ENCODE results near the gene SMYD3. TPM values are rescaled to one million over a fixed set of nuclear protein-coding genes. Genes with fewer than 3 reads are reported as not detected.

Gene SMYD3
- 28.4 to 31.5 TPM (median 29.3 TPM) in 3 replicates for total RNA-seq
- long read RNA-seq, partial matches to known transcripts = 5 of 13 reads
- long read RNA-seq, other reads (novel, unspliced or antisense) = 8 of 13 reads

GRCh38 chr1:246506674-246507481 lies at the start of gene SMYD3:
SMYD3 (minus strand) TSS chr1:246507279.
- Mint-ChIP-seq H3K27ac (ENCODE audit: unreplicated experiment) (peak within 1 kb of the TSS; percentile 92), H3K9me3 (ENCODE audit: low read depth) (no peaks in the 10 kb centered on the region), H3K36me3 (ENCODE audit: low read depth) (peaks cover 1% of the 10 kb centered on the region), H3K27me3 (ENCODE audit: low read depth) (no peaks in the 10 kb centered on the region), H3K4me3 (ENCODE audit: unreplicated experiment) (peak within 1 kb of the TSS; percentile 91), H3K4me1 (ENCODE audit: low read depth) (peaks cover 21% of the 10 kb centered on the region)
- no peak for DNase-seq (ENCODE audit: low spot score)
- peak; percentile 58 for TF ChIP-seq CTCF (IDR thresholded peaks at IDR 0.05)

DNA sequence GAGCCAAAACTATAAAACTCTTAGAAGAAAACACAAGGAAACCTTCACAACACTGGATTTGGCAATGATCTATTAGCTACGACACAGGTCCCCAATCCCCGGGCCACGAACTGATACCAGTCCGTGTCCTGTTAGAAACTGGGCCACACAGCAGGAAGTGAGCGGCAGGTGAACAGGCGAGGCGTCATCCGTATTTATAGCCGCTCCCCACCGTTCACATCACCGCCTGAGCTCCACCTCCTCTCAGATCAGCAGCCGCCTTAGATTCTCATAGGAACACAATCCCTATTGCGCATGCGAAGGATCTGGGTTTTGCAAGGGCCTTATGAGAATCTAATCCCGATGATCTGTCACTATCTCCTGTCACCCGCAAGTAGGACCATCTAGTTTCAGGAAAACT lies 47.1 kb upstream of the SMYD3 start:
- Mint-ChIP-seq H3K9me3 (ENCODE audit: low read depth) (no peaks in the 10 kb centered on the region), H3K36me3 (ENCODE audit: low read depth) (peaks cover 32% of the 10 kb centered on the region), H3K4me3 (ENCODE audit: unreplicated experiment) (no peak overlapping the region), H3K4me1 (ENCODE audit: low read depth) (no peaks in the 10 kb centered on the region), H3K27ac (ENCODE audit: unreplicated experiment) (no peak overlapping the region), H3K27me3 (ENCODE audit: low read depth) (no peaks in the 10 kb centered on the region)
- no peak for DNase-seq (ENCODE audit: low spot score)
- no peak for TF ChIP-seq CTCF (IDR thresholded peaks at IDR 0.05)

- TF ChIP-seq CTCF (IDR thresholded peaks at IDR 0.05) = no peak
- Mint-ChIP-seq H3K9me3 (ENCODE audit: low read depth) (no peaks in the 10 kb centered on the region), H3K4me1 (ENCODE audit: low read depth) (no peaks in the 10 kb centered on the region), H3K4me3 (ENCODE audit: unreplicated experiment) (no peak overlapping the region), H3K36me3 (ENCODE audit: low read depth) (peaks cover 33% of the 10 kb centered on the region), H3K27me3 (ENCODE audit: low read depth) (no peaks in the 10 kb centered on the region), H3K27ac (ENCODE audit: unreplicated experiment) (no peak overlapping the region)
- DNase-seq (ENCODE audit: low spot score) = no peak
Observed at GRCh38 chr1:246552110-246552509, 45.0 kb upstream of the SMYD3 start.

GRCh38 chr1:246550402-246550801 lies 43.3 kb upstream of the SMYD3 start:
- no peaks in the 10 kb centered on the region for H3K27me3 Mint-ChIP-seq (ENCODE audit: low read depth)
- no peaks in the 10 kb centered on the region for H3K9me3 Mint-ChIP-seq (ENCODE audit: low read depth)
- TF ChIP-seq CTCF (IDR thresholded peaks at IDR 0.05) = no peak
- no peak overlapping the region for H3K27ac Mint-ChIP-seq (ENCODE audit: unreplicated experiment)
- DNase-seq (ENCODE audit: low spot score) = no peak
- H3K36me3 Mint-ChIP-seq (ENCODE audit: low read depth) = peaks cover 29% of the 10 kb centered on the region
- H3K4me3 Mint-ChIP-seq (ENCODE audit: unreplicated experiment) = no peak overlapping the region
- no peaks in the 10 kb centered on the region for H3K4me1 Mint-ChIP-seq (ENCODE audit: low read depth)

- no peak for TF ChIP-seq CTCF (IDR thresholded peaks at IDR 0.05)
- H3K9me3 Mint-ChIP-seq (ENCODE audit: low read depth) = no peaks in the 10 kb centered on the region
Observed at GRCh38 chr1:246549665-246550064, 42.6 kb upstream of the SMYD3 start.

More at GRCh38 chr1:246549665-246550064, 42.6 kb upstream of the SMYD3 start:
- DNase-seq (ENCODE audit: low spot score) = no peak
- H3K27ac Mint-ChIP-seq (ENCODE audit: unreplicated experiment) = no peak overlapping the region
- H3K4me3 Mint-ChIP-seq (ENCODE audit: unreplicated experiment) = no peak overlapping the region
- H3K27me3 Mint-ChIP-seq (ENCODE audit: low read depth) = no peaks in the 10 kb centered on the region
- no peaks in the 10 kb centered on the region for H3K4me1 Mint-ChIP-seq (ENCODE audit: low read depth)
- H3K36me3 Mint-ChIP-seq (ENCODE audit: low read depth) = peaks cover 23% of the 10 kb centered on the region
